ENCODE data around the gene SPRY1. TPM values are rescaled to one million over a fixed set of nuclear protein-coding genes. Genes with fewer than 3 reads are reported as not detected.

The SPRY1 gene
- total and polyA plus RNA-seq, 9 of the 15 experiments (the other 6 are each of a cell fraction or from before 2014, with no cell fraction given) = 0.18 to 1.9 (median 0.45) TPM; not detected in 1

DNA sequence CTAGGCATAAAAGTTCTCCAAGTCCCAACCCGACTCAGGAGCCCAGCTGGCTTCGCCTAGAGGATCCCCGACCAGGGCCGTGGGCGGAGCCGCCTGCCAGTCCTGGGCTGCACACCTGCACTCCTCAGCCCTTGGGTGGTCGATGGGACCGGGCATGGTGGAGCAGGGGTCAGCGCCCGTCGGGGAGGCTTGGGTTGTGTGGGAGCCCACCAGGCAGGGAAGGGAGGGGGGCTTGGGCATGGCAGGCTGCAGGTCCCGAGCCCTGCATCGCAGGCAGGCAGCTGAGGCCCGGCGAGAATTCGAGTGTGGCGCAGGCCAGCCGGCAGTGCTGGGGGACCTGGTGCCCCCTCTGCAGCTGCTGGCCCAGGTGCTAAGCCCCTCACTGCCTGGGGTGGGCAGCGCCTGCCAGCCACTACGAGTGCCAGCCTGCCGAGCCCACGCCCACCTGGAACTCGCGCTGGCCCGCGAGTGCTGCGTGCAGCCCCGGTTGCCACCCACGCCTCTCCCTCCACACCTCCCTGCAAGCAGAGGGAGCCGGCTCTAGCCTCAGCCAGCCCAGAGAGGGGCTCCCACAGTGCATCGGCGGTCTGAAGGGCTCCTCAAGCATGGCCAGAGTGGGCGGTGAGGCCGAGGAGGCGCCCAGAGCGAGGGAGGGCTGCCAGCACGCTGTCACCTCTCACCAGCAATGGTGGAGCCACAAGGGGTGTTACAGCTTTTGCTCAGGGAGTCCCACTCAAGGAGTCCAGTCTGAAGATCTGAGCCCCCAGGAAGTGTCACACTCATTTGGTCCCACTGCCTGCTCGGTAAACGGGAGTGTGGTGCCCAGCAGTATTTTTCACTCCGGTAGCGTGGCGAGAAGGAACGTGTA is 38.9 kb downstream of the SPRY1 start:
- Histone ChIP-seq H4K20me1 (replicated peaks; ENCODE audit: control insufficient read depth, insufficient read depth, low read length) (no peaks in the 10 kb centered on the region), H3K9me3 (replicated peaks; ENCODE audit: control insufficient read depth, insufficient read depth, low read depth, low read length) (peaks cover 3% of the 10 kb centered on the region), H3K9ac (ENCODE audit: insufficient read depth in 1 of 2, low read depth in 2 of 2, low read length in 2 of 2) (no peak overlapping the region), H3K4me2 (ENCODE audit: insufficient read depth, low read length) (no peak overlapping the region), H2AFZ (ENCODE audit: low read depth, low read length) (peak overlapping the region; percentile 44; the same call in 1 of the 2 replicates), H3K79me2 (ENCODE audit: control insufficient read depth, insufficient read depth, low read length) (no peaks in the 10 kb centered on the region), H3K4me3 (no peak overlapping the region), H3K36me3 (ENCODE audit: control insufficient read depth, insufficient read depth, low read length) (no peaks in the 10 kb centered on the region), H3K4me1 (replicated peaks in 1 of 2; ENCODE audit: control insufficient read depth in 2 of 2, insufficient read depth in 2 of 2, low read length in 2 of 2) (peaks cover 0 to 4% of the 10 kb centered on the region in 2 experiments; a peak in 1 of 5 replicates), H3K27me3 (ENCODE audit: control insufficient read depth in 2 of 2, insufficient read depth in 2 of 2, low read length in 2 of 2) (no peaks in the 10 kb centered on the region), H3K9me1 (ENCODE audit: control insufficient read depth, insufficient read depth, low read length) (no peaks in the 10 kb centered on the region), H3K27ac (ENCODE audit: extremely low read depth, low read depth, low read length) (no peak overlapping the region)
- ChIA-PET POLR2A (no interaction called here), CTCF (ENCODE audit: low intra/inter-chr PET ratio) (no interaction called here)
- DNase-seq (ENCODE audit: extremely low read depth in 1 of 4, low spot score in 3 of 4) = no peak
- in situ Hi-C loops (cut with MboI) (no loop called here), intact Hi-C loops (cut with micrococcal nuclease) (no loop called here)
- BruUV-seq (replicated peaks) = no TSS peak
- no peak for TF ChIP-seq HIVEP1 (CRISPR knock-in tag; IDR thresholded peaks at IDR 0.05)
- TF ChIP-seq SLC30A9 (CRISPR knock-in tag; IDR thresholded peaks at IDR 0.05) = no peak
- no peak for TF ChIP-seq ZC3H4 (CRISPR knock-in tag; IDR thresholded peaks at IDR 0.05; ENCODE audit: borderline replicate concordance)
- no peak for TF ChIP-seq ESRRA (IDR thresholded peaks at IDR 0.05; ENCODE audit: borderline replicate concordance, low read depth)
- TF ChIP-seq, protein P1, sequence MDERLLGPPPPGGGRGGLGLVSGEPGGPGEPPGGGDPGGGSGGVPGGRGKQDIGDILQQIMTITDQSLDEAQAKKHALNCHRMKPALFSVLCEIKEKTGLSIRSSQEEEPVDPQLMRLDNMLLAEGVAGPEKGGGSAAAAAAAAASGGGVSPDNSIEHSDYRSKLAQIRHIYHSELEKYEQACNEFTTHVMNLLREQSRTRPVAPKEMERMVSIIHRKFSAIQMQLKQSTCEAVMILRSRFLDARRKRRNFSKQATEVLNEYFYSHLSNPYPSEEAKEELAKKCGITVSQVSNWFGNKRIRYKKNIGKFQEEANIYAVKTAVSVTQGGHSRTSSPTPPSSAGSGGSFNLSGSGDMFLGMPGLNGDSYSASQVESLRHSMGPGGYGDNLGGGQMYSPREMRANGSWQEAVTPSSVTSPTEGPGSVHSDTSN (CRISPR knock-in tag; IDR thresholded peaks at IDR 0.05; ENCODE audit: low read depth) = no peak
- TF ChIP-seq, protein P1 (tag; conservative IDR thresholded peaks at IDR 0.05; ENCODE audit: low read depth) = no peak
- no peak for TF ChIP-seq JUND (IDR thresholded peaks at IDR 0.05; ENCODE audit: borderline replicate concordance, low read depth, low read length)
- TF ChIP-seq JUND (tag; IDR thresholded peaks at IDR 0.05; ENCODE audit: borderline replicate concordance, low read depth, low read length) = no peak
- no peak for TF ChIP-seq ADNP (tag; IDR thresholded peaks at IDR 0.05)
- 47% methylated on average over 31 of the region's 43 CpGs for WGBS (ENCODE audit: insufficient coverage, low coverage, missing lambda C conversion rate)
- no peak for FAIRE-seq
- ATAC-seq = no peak

Measured in K562 (cell line).